GM23338 (cell line): ENCODE data around the gene EYA2. TPM values are rescaled to one million over a fixed set of nuclear protein-coding genes. Genes with fewer than 3 reads are reported as not detected.

Source experiments
- ATAC-seq: fragments of 200-7000 bp; cut with Tn5 transposase; 3 replicates; pipeline ENCODE4 v1.9.1; 2020
- DNase-seq: peaks from one replicate; pipeline ENCODE4 v3.0.0-alpha.2; 2015; ENCODE audit warnings: low spot score
- H2AFZ ChIP-seq: fragments of 200-600 bp; sonication (generic); 2 replicates; pipeline ENCODE4 v1.8.0; 2016; ENCODE audit warnings: antibody characterized with exemption, mild to moderate bottlenecking, moderate library complexity
- H3F3A ChIP-seq: fragments of 200-600 bp; sonication (generic); replicated peaks from 2 replicates; pipeline ENCODE4 v1.8.0; 2017; ENCODE audit warnings: antibody characterized with exemption, mixed run types, low read depth
- H3K27ac ChIP-seq: fragments of 200-600 bp; sonication (generic); 2 replicates; pipeline ENCODE4 v1.6.1; 2016; ENCODE audit warnings: low read depth
- H3K27me3 ChIP-seq: fragments of 200-600 bp; sonication (generic); 2 replicates; pipeline ENCODE4 v1.8.0; 2016; ENCODE audit warnings: mild to moderate bottlenecking, mixed run types, moderate library complexity; ENCODE audit not compliant: insufficient read depth
- H3K36me3 ChIP-seq: fragments of 200-600 bp; sonication (generic); 2 replicates; pipeline ENCODE4 v1.8.0; 2016; ENCODE audit warnings: mild to moderate bottlenecking; ENCODE audit not compliant: insufficient read depth
- H3K4me1 ChIP-seq: fragments of 200-600 bp; sonication (generic); 2 replicates; pipeline ENCODE4 v1.8.0; 2016; ENCODE audit warnings: mild to moderate bottlenecking, moderate library complexity; ENCODE audit not compliant: insufficient read depth
- H3K4me2 ChIP-seq: fragments of 200-600 bp; sonication (generic); 2 replicates; pipeline ENCODE4 v1.7.1; 2017; ENCODE audit warnings: mixed run types
- H3K4me3 ChIP-seq: fragments of 200-600 bp; sonication (generic); 2 replicates; pipeline ENCODE4 v1.6.1; 2016; ENCODE audit warnings: mixed run types
- H3K79me2 ChIP-seq: fragments of 200-600 bp; sonication (generic); replicated peaks from 2 replicates; pipeline ENCODE4 v1.8.0; 2017; ENCODE audit warnings: mild to moderate bottlenecking; ENCODE audit not compliant: insufficient read depth
- H3K9me2 ChIP-seq: fragments of 200-600 bp; sonication (generic); 2 replicates; pipeline ENCODE4 v1.8.0; 2017; ENCODE audit not compliant: insufficient read depth
- H4K20me1 ChIP-seq: fragments of 200-600 bp; sonication (generic); replicated peaks from 2 replicates; pipeline ENCODE4 v1.8.0; 2017; ENCODE audit warnings: mild to moderate bottlenecking; ENCODE audit not compliant: insufficient read depth
- H3K27ac Mint-ChIP-seq: 2 replicates; pipeline ENCODE4 v1.8.0; 2020; ENCODE audit warnings: inconsistent platforms, mild to moderate bottlenecking, moderate library complexity, mixed read lengths
- H3K27me3 Mint-ChIP-seq: 3 replicates; pipeline ENCODE4 v1.8.0; 2022; ENCODE audit warnings: low read depth, mild to moderate bottlenecking, moderate library complexity, mixed read lengths, inconsistent platforms; ENCODE audit not compliant: insufficient read depth, poor library complexity
- H3K36me3 Mint-ChIP-seq: 3 replicates; pipeline ENCODE4 v1.8.0; 2021; ENCODE audit warnings: low read depth, mild to moderate bottlenecking, inconsistent platforms, moderate library complexity, mixed read lengths
- H3K4me1 Mint-ChIP-seq: 3 replicates; pipeline ENCODE4 v1.8.0; 2020; ENCODE audit warnings: mild to moderate bottlenecking, inconsistent platforms, mixed read lengths
- H3K4me3 Mint-ChIP-seq: 3 replicates; pipeline ENCODE4 v1.8.0; 2021; ENCODE audit warnings: moderate library complexity, mild to moderate bottlenecking, inconsistent platforms, mixed read lengths
- H3K9me3 Mint-ChIP-seq: 3 replicates; pipeline ENCODE4 v1.8.0; 2020; ENCODE audit warnings: moderate library complexity, mild to moderate bottlenecking, inconsistent platforms, mixed read lengths
- CREB1 ChIP-seq: fragments of 250-450 bp; sonication (Bioruptor Pico); IDR thresholded peaks from 2 replicates; pipeline ENCODE4 v1.5.0; 2020; ENCODE audit warnings: low read depth, mild to moderate bottlenecking, moderate library complexity
- CTCF ChIP-seq, 2 experiments: fragments of 200-600 bp in 1 of 2; sonication (generic) in 1 of 2; conservative IDR thresholded peaks; 2 replicates each; pipeline versions ENCODE4 v1.5.1 to v1.6.1; 2016 to 2017; ENCODE audit warnings: antibody characterized with exemption in 2 of 2, low read depth in 2 of 2, mild to moderate bottlenecking in 2 of 2, moderate library complexity in 1 of 2
- ETS1 ChIP-seq: IDR thresholded peaks from 2 replicates; pipeline ENCODE4 v1.6.1; 2016; ENCODE audit warnings: antibody characterized with exemption
- EZH2phosphoT487 ChIP-seq: fragments of 200-600 bp; sonication (generic); IDR thresholded peaks from one replicate; pipeline ENCODE4 v1.8.1; 2018; ENCODE audit warnings: antibody characterized with exemption; ENCODE audit not compliant: unreplicated experiment
- JUNB ChIP-seq: IDR thresholded peaks from one replicate; pipeline ENCODE4 v1.6.1; 2016; ENCODE audit warnings: antibody characterized with exemption; ENCODE audit not compliant: unreplicated experiment
- NANOG ChIP-seq: IDR thresholded peaks from 2 replicates; pipeline ENCODE4 v1.6.1; 2016; ENCODE audit warnings: antibody characterized with exemption, borderline replicate concordance
- REST ChIP-seq: IDR thresholded peaks from one replicate; pipeline ENCODE4 v1.6.1; 2018; ENCODE audit warnings: antibody characterized with exemption; ENCODE audit not compliant: unreplicated experiment
- STAT1 ChIP-seq: IDR thresholded peaks from one replicate; pipeline ENCODE4 v1.6.1; 2016; ENCODE audit warnings: antibody characterized with exemption; ENCODE audit not compliant: unreplicated experiment
- ZNF331 ChIP-seq: fragments of 250-450 bp; sonication (Bioruptor Pico); IDR thresholded peaks from 2 replicates; pipeline ENCODE4 v1.5.0; 2020; ENCODE audit warnings: low read depth, mild to moderate bottlenecking, moderate library complexity
- polyA plus RNA-seq: library from polyadenylated mRNA; unstranded; fragments of >200 nt; fragmentation: Nextera tagmentation; extraction: Ambion mirVana; gene quantifications from 2 replicates; pipeline ENCODE4 v1.2.1, GENCODE V29; 2016
- total RNA-seq: library from RNA; depleted of rRNA; stranded (reverse); fragments of >200 nt; shearing (Covaris generic); gene quantifications from 2 replicates; pipeline ENCODE4 v1.2.3, GENCODE V29; 2014

Gene EYA2
- total and polyA plus RNA-seq, 2 experiments from 2014 or later: 0.50 to 0.56 TPM

- Mint-ChIP-seq H3K4me3 (no peak overlapping the region), H3K27ac (no peak overlapping the region)
Observed at GRCh38 chr20:46954490-46955038, 59.9 kb downstream of the EYA2 start.

GRCh38 chr20:46955601-46956556, 61.2 kb downstream of the EYA2 start:
- H3K36me3 ChIP-seq: no peaks in the 10 kb centered on the region
- H3K4me3 Mint-ChIP-seq: no peak overlapping the region
- no peaks in the 10 kb centered on the region for H3F3A ChIP-seq
- H2AFZ ChIP-seq: no peak overlapping the region
- 0 out of 2 replicates have a peak, but pooled peaks cover 5% of the 10 kb centered on the region for H3K9me2 ChIP-seq
- H3K4me2 ChIP-seq: no peak overlapping the region
- no peaks in the 10 kb centered on the region for H3K27me3 ChIP-seq
- no peaks in the 10 kb centered on the region for H3K79me2 ChIP-seq
- no peaks in the 10 kb centered on the region for H4K20me1 ChIP-seq
- peaks cover 9% of the 10 kb centered on the region for H3K4me1 Mint-ChIP-seq
- peaks cover 8% of the 10 kb centered on the region; the same call in 1 of the 3 replicates for H3K9me3 Mint-ChIP-seq
- DNase-seq (no peak), ATAC-seq (no peak)
- peaks cover 4% of the 10 kb centered on the region for H3K27me3 Mint-ChIP-seq
- no peak overlapping the region for H3K4me3 ChIP-seq
- H3K4me1 ChIP-seq: no peaks in the 10 kb centered on the region
- no peak overlapping the region for H3K27ac Mint-ChIP-seq
- no peaks in the 10 kb centered on the region; the same call in 2 of the 3 replicates for H3K36me3 Mint-ChIP-seq
- no peak overlapping the region for H3K27ac ChIP-seq
- TF ChIP-seq REST: no peak
- TF ChIP-seq NANOG: no peak
- TF ChIP-seq STAT1: no peak
- no peak for TF ChIP-seq ZNF331 (CRISPR knock-in tag)
- no peak for TF ChIP-seq CREB1 (CRISPR knock-in tag)
- no peak for TF ChIP-seq ETS1
- no peak for TF ChIP-seq EZH2phosphoT487
- TF ChIP-seq CTCF (conservative IDR thresholded peaks at IDR 0.05; ENCODE audit: low read depth in 2 of 2): no peak

More at GRCh38 chr20:46954490-46955038, 59.9 kb downstream of the EYA2 start:
- Histone ChIP-seq H3K79me2 (no peaks in the 10 kb centered on the region), H3K4me1 (no peaks in the 10 kb centered on the region), H3K4me2 (no peak overlapping the region), H4K20me1 (no peaks in the 10 kb centered on the region), H3K4me3 (no peak overlapping the region), H3K27ac (no peak overlapping the region), H3F3A (no peaks in the 10 kb centered on the region), H3K9me2 (0 out of 2 replicates have a peak, but pooled peaks cover 5% of the 10 kb centered on the region), H3K27me3 (no peaks in the 10 kb centered on the region), H2AFZ (no peak overlapping the region), H3K36me3 (no peaks in the 10 kb centered on the region)
- H3K9me3 Mint-ChIP-seq: peaks cover 8% of the 10 kb centered on the region; the same call in 1 of the 3 replicates
- TF ChIP-seq JUNB (no peak), ZNF331 (CRISPR knock-in tag) (no peak)
- H3K4me1 Mint-ChIP-seq: peaks cover 9% of the 10 kb centered on the region
- no peaks in the 10 kb centered on the region; the same call in 2 of the 3 replicates for H3K36me3 Mint-ChIP-seq
- H3K27me3 Mint-ChIP-seq: peaks cover 4% of the 10 kb centered on the region
- no peak for ATAC-seq
- DNase-seq: no peak
